ENCODE results near the gene NFATC1. TPM values are rescaled to one million over a fixed set of nuclear protein-coding genes. Genes with fewer than 3 reads are reported as not detected.
A peak's percentile ranks its signal among the peaks of the same experiment; 100 is the strongest.

Gene NFATC1
- total and polyA plus RNA-seq, 7 experiments from 2014 or later, result 27.1 to 87.2 (median 53.4) TPM

DNA sequence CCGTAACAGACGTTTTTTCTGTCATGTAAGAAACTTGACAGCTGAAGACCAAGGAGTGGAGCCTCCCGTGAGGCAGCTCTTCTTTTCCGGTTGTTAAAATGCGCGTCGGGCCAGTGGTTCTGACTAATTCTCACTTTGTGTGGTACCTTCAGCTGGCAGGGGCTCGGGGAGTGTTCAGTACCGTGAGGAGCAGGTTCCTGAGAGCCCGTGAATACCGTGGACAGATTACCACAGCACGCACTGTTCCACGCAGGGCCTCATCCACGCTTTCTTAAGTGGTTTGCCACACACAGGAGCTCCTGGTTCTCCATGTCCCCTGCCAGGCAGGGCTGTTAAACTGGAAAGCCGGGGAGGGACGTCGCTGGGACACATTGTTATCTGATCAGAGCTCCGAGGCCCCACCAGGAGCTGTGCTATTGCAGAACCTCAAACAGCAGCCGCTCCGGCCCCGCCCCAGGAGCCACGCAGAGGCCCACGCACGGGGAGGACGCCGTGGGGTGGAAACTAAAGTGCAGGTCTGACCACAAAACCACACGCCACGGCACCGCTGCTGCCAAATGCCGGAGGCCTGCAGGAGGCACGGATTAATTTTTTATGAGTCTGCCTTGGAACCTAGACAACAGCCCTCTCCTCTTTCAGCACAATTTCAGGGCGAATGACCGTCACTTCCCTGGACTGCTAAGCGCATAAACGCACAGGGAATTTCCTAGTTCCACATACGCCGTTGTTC lies 43.3 kb downstream of the NFATC1 start:
- no peaks in the 10 kb centered on the region for H3K27me3 Mint-ChIP-seq
- ATAC-seq (peak; percentile 49), DNase-seq (peak in 8 of 9 donors; percentile 37 to 67 (median 58))
- peak overlapping the region in 8 of 10 donors; percentile 31 to 67 (median 50) for H3K4me3 Mint-ChIP-seq
- peak overlapping the region in 8 of 9 donors; percentile 41 to 96 (median 88) for H3K27ac Mint-ChIP-seq
- H3K4me1 ChIP-seq (ENCODE audit: control insufficient read depth in 2 of 2, insufficient read depth in 2 of 2, low read length in 2 of 2), result peaks cover 0 to 21% of the 10 kb centered on the region in 2 donors
- no peak overlapping the region for H3K27ac ChIP-seq (ENCODE audit: low read depth, low read length)
- H3K4me1 Mint-ChIP-seq, result peaks cover 14 to 56% (median 41%) of the 10 kb centered on the region in 7 donors
- ChIA-PET CTCF (interaction anchor here (0.7 to 1.4 kb wide), 3 partner anchors 61 to 110 kb away, joined by 3 read pairs; no protein-coding TSS in a partner anchor), POLR2A (interaction anchor here (0.8 to 1.2 kb wide), 4 partner anchors 13 to 46 kb away, joined by 3 to 5 read pairs (median 4); no protein-coding TSS in a partner anchor)
- peaks cover 0 to 70% (median 0%) of the 10 kb centered on the region in 3 experiments for H3K36me3 ChIP-seq (ENCODE audit: control insufficient read depth in 2 of 3, insufficient read depth in 3 of 3, low read length in 3 of 3)
- H3K4me3 ChIP-seq (ENCODE audit: low read length), result no peak overlapping the region
- H3K27me3 ChIP-seq (ENCODE audit: control insufficient read depth in 2 of 2, insufficient read depth in 2 of 2, low read length in 2 of 2), result no peaks in the 10 kb centered on the region
- no peaks in the 10 kb centered on the region for H3K9me3 ChIP-seq (ENCODE audit: control insufficient read depth in 2 of 3, low read length in 3 of 3)
- intact Hi-C loops (cut with micrococcal nuclease), result loop anchor here in 1 of 2 donors (1.0 kb wide), 2 partner anchors 34 to 84 kb away; no protein-coding TSS in a partner anchor
- H3K36me3 Mint-ChIP-seq, result peaks cover 0 to 17% (median 0%) of the 10 kb centered on the region in 5 donors
- H3K9me3 Mint-ChIP-seq, result no peaks in the 10 kb centered on the region

- Histone ChIP-seq H3K4me3 (ENCODE audit: low read length) (no peak overlapping the region), H3K27ac (ENCODE audit: low read depth, low read length) (no peak overlapping the region), H3K9me3 (ENCODE audit: control insufficient read depth in 2 of 3, low read length in 3 of 3) (no peaks in the 10 kb centered on the region), H3K27me3 (ENCODE audit: control insufficient read depth in 2 of 2, insufficient read depth in 2 of 2, low read length in 2 of 2) (no peaks in the 10 kb centered on the region), H3K36me3 (ENCODE audit: control insufficient read depth in 2 of 3, insufficient read depth in 3 of 3, low read length in 3 of 3) (peaks cover 0 to 69% (median 0%) of the 10 kb centered on the region in 3 experiments), H3K4me1 (ENCODE audit: control insufficient read depth in 2 of 2, insufficient read depth in 2 of 2, low read length in 2 of 2) (peaks cover 0 to 21% of the 10 kb centered on the region in 2 donors)
- Mint-ChIP-seq H3K27ac (peak overlapping the region in 7 of 9 donors; percentile 40 to 96 (median 88)), H3K4me1 (peaks cover 11 to 56% (median 41%) of the 10 kb centered on the region in 7 donors), H3K36me3 (peaks cover 0 to 17% (median 0%) of the 10 kb centered on the region in 5 donors), H3K4me3 (peak overlapping the region in 6 of 10 donors; percentile 31 to 67 (median 45)), H3K9me3 (no peaks in the 10 kb centered on the region), H3K27me3 (no peaks in the 10 kb centered on the region)
- intact Hi-C loops (cut with micrococcal nuclease), result loop anchor here in 1 of 2 donors (1.0 kb wide), 1 partner anchor 34 kb away; no protein-coding TSS in a partner anchor
- DNase-seq, result no peak
- POLR2A ChIA-PET, result interaction anchor here (0.8 to 1.2 kb wide), 4 partner anchors 14 to 46 kb away, joined by 3 to 5 read pairs (median 4); no protein-coding TSS in a partner anchor
- CTCF ChIA-PET, result interaction anchor here (0.7 to 1.4 kb wide), 2 partner anchors 61 to 109 kb away, joined by 3 read pairs; no protein-coding TSS in a partner anchor
- no peak for ATAC-seq
These were observed 43.9 kb downstream of the NFATC1 start for GRCh38 chr18:79439628-79440023.

- intact Hi-C loops (cut with micrococcal nuclease), result no loop called here
These were observed 44.8 kb downstream of the NFATC1 start for GRCh38 chr18:79440316-79441110.

DNA sequence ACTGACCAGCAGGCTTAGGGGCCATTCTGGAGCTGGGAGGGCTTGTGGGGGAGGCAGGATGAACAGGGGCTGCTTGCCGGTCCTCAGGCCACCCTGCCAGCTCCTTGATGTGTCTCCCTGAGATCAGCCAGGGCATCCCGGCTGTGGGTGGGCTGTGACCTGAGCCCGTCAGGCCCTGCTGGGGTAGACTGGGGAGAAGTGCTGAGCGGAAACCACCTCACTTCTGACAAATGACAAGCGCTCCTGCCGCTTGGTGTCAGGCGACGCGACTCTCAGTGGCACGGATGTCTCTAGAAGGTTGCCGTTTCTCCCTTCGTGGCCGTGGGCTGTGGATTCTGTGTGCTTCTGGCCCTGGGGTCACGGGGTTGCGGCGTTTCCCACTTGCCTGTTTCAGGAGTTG lies 45.7 kb downstream of the NFATC1 start:
- no peak overlapping the region for H3K27ac ChIP-seq (ENCODE audit: low read depth, low read length)
- Mint-ChIP-seq H3K4me1 (peaks cover 8 to 50% (median 42%) of the 10 kb centered on the region in 7 donors), H3K27ac (peak overlapping the region in 5 of 9 donors; percentile 34 to 90 (median 80)), H3K9me3 (no peaks in the 10 kb centered on the region), H3K4me3 (peak overlapping the region in 2 of 10 donors; percentile 25 to 29), H3K27me3 (no peaks in the 10 kb centered on the region), H3K36me3 (peaks cover 0 to 5% (median 0%) of the 10 kb centered on the region in 5 donors)
- no peaks in the 10 kb centered on the region for H3K27me3 ChIP-seq (ENCODE audit: control insufficient read depth in 2 of 2, insufficient read depth in 2 of 2, low read length in 2 of 2)
- intact Hi-C loops (cut with micrococcal nuclease), result no loop called here
- peaks cover 0 to 62% (median 0%) of the 10 kb centered on the region in 3 experiments for H3K36me3 ChIP-seq (ENCODE audit: control insufficient read depth in 2 of 3, insufficient read depth in 3 of 3, low read length in 3 of 3)
- no peak for DNase-seq
- H3K4me1 ChIP-seq (ENCODE audit: control insufficient read depth in 2 of 2, insufficient read depth in 2 of 2, low read length in 2 of 2), result peaks cover 0 to 21% of the 10 kb centered on the region in 2 donors
- ChIA-PET POLR2A (no interaction called here), CTCF (no interaction called here)
- H3K9me3 ChIP-seq (ENCODE audit: control insufficient read depth in 2 of 3, low read length in 3 of 3), result no peaks in the 10 kb centered on the region
- no peak for ATAC-seq
- H3K4me3 ChIP-seq (ENCODE audit: low read length), result no peak overlapping the region

More at GRCh38 chr18:79440316-79441110, 44.8 kb downstream of the NFATC1 start:
- ChIA-PET POLR2A (no interaction called here), CTCF (interaction anchor here (0.7 kb wide), 1 partner anchor 108 kb away, joined by 3 read pairs; no protein-coding TSS in a partner anchor)
- H3K4me1 ChIP-seq (ENCODE audit: control insufficient read depth in 2 of 2, insufficient read depth in 2 of 2, low read length in 2 of 2), result peaks cover 0 to 21% of the 10 kb centered on the region in 2 donors
- ATAC-seq (no peak), DNase-seq (no peak)
- H3K36me3 ChIP-seq (ENCODE audit: control insufficient read depth in 2 of 3, insufficient read depth in 3 of 3, low read length in 3 of 3), result peaks cover 0 to 68% (median 0%) of the 10 kb centered on the region in 3 experiments
- no peaks in the 10 kb centered on the region for H3K27me3 Mint-ChIP-seq
- H3K4me3 ChIP-seq (ENCODE audit: low read length), result no peak overlapping the region
- H3K9me3 Mint-ChIP-seq, result no peaks in the 10 kb centered on the region
- H3K27me3 ChIP-seq (ENCODE audit: control insufficient read depth in 2 of 2, insufficient read depth in 2 of 2, low read length in 2 of 2), result no peaks in the 10 kb centered on the region
- H3K4me1 Mint-ChIP-seq, result peaks cover 8 to 50% (median 41%) of the 10 kb centered on the region in 7 donors
- H3K4me3 Mint-ChIP-seq, result peak overlapping the region in 2 of 10 donors; percentile 16 to 21
- H3K27ac ChIP-seq (ENCODE audit: low read depth, low read length), result no peak overlapping the region
- H3K36me3 Mint-ChIP-seq, result peaks cover 0 to 9% (median 0%) of the 10 kb centered on the region in 5 donors
- peak overlapping the region in 6 of 9 donors; percentile 25 to 96 (median 80) for H3K27ac Mint-ChIP-seq
- H3K9me3 ChIP-seq (ENCODE audit: control insufficient read depth in 2 of 3, low read length in 3 of 3), result no peaks in the 10 kb centered on the region

DNA sequence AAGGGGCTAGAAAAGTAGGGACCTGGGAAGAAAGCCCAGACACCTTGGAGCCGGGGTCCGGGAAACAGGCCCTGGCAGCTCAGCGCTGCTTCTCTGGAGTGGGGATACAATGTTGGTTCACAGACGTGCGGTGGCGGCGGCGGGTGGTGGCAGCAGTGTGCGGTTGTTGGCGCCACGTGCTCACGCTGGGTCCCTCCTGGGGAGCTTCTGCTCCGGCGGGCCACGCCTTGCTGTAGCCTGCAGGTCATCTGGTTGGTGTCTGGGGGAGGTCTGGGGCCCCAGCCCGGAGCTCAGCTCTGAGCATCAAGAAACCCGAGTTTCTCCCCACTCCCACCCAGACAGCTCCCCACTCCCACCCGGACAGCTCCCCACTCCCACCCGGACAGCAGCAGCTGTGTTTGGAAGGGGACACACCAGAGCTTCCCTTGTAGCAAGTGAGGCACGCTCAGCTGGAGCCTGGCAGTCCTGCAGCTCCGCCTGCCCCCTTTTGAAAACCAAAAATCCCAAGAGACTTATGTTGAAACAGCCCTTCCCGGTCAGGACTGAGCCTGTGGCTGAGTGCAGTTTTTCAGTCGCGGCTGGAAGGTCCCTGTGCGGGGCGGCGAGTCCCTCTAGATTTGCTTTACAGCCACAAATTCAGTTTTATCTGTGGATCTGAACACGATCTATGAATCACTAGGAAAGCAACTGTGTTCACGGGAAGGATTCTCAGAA lies 46.9 kb downstream of the NFATC1 start:
- no peaks in the 10 kb centered on the region for H3K27me3 Mint-ChIP-seq
- H3K9me3 ChIP-seq (ENCODE audit: control insufficient read depth in 2 of 3, low read length in 3 of 3), result no peaks in the 10 kb centered on the region
- H3K36me3 Mint-ChIP-seq, result peaks cover 0 to 5% (median 0%) of the 10 kb centered on the region in 5 donors
- peaks cover 0 to 61% (median 0%) of the 10 kb centered on the region in 3 experiments for H3K36me3 ChIP-seq (ENCODE audit: control insufficient read depth in 2 of 3, insufficient read depth in 3 of 3, low read length in 3 of 3)
- DNase-seq (no peak), ATAC-seq (no peak)
- H3K9me3 Mint-ChIP-seq, result no peaks in the 10 kb centered on the region
- no peak overlapping the region for H3K27ac ChIP-seq (ENCODE audit: low read depth, low read length)
- POLR2A ChIA-PET, result no interaction called here
- no peaks in the 10 kb centered on the region for H3K27me3 ChIP-seq (ENCODE audit: control insufficient read depth in 2 of 2, insufficient read depth in 2 of 2, low read length in 2 of 2)
- no peak overlapping the region for H3K4me3 ChIP-seq (ENCODE audit: low read length)
- CTCF ChIA-PET, result no interaction called here
- H3K4me3 Mint-ChIP-seq, result no peak overlapping the region
- peaks cover 8 to 46% (median 41%) of the 10 kb centered on the region in 7 donors for H3K4me1 Mint-ChIP-seq
- peaks cover 0 to 21% of the 10 kb centered on the region in 2 donors for H3K4me1 ChIP-seq (ENCODE audit: control insufficient read depth in 2 of 2, insufficient read depth in 2 of 2, low read length in 2 of 2)
- intact Hi-C loops (cut with micrococcal nuclease), result no loop called here
- peak overlapping the region in 4 of 9 donors; percentile 21 to 90 (median 32) for H3K27ac Mint-ChIP-seq

DNA sequence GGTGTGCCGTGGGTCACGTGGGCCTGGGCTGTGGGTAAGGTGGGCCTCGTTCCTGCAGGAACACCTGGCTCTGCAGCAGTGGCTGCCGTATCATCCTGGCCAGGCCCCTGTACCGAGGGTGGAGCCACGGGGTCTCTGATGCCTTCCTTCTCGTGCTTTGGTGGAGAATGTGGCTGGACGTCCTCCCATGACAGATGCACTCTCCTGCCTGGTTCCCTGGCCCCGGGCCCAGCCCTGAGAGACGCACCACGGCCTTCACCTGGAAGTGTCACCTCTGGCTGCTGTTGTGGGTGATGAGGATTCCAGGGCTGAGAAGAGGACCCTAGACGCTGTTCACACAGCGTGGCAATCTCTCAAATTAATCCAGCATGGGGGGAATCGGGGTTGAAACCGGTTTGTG lies 49.5 kb downstream of the NFATC1 start:
- POLR2A ChIA-PET, result no interaction called here
- Histone ChIP-seq H3K4me3 (ENCODE audit: low read length) (no peak overlapping the region), H3K9me3 (ENCODE audit: control insufficient read depth in 2 of 3, low read length in 3 of 3) (no peaks in the 10 kb centered on the region), H3K27me3 (ENCODE audit: control insufficient read depth in 2 of 2, insufficient read depth in 2 of 2, low read length in 2 of 2) (no peaks in the 10 kb centered on the region), H3K36me3 (ENCODE audit: control insufficient read depth in 2 of 3, insufficient read depth in 3 of 3, low read length in 3 of 3) (peaks cover 0 to 81% (median 0%) of the 10 kb centered on the region in 3 experiments), H3K27ac (ENCODE audit: low read depth, low read length) (no peak overlapping the region), H3K4me1 (ENCODE audit: control insufficient read depth in 2 of 2, insufficient read depth in 2 of 2, low read length in 2 of 2) (peaks cover 0 to 3% of the 10 kb centered on the region in 2 donors)
- Mint-ChIP-seq H3K27ac (peak overlapping the region in 4 of 9 donors; percentile 28 to 78 (median 48)), H3K4me1 (peaks cover 2 to 22% (median 18%) of the 10 kb centered on the region in 7 donors), H3K9me3 (no peaks in the 10 kb centered on the region), H3K27me3 (no peaks in the 10 kb centered on the region), H3K36me3 (peaks cover 0 to 9% (median 0%) of the 10 kb centered on the region in 5 donors), H3K4me3 (no peak overlapping the region)
- intact Hi-C loops (cut with micrococcal nuclease), result no loop called here
- ATAC-seq (no peak), DNase-seq (no peak)
- CTCF ChIA-PET, result no interaction called here
